ENCODE measurements around the gene STON2. TPM values are rescaled to one million over a fixed set of nuclear protein-coding genes. Genes with fewer than 3 reads are reported as not detected.

The STON2 gene
- total RNA-seq, 1 experiment from 2014 or later: 12.3 TPM

DNA sequence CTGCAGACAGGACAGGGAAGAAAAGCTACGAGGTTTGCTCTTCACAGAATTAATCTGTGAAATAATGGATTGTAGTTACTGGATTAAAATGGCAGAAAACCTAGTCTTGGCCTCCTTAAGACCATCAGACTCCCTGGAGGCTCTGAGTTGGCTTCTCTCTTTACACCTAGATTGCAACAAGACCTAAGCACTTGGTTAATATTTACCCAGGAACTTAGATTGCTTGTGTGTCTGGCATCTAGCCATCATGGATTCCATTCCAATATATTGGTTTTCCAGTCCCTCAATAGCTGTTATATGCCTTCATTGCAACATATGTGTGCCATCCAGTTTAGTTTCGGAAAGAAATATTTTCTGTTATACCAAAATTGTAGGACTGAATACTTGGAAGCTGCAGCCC, 177.4 kb downstream of the STON2 start:
- Histone ChIP-seq H3K4me1 (ENCODE audit: insufficient read depth, low read length) (peaks cover 20% of the 10 kb centered on the region), H3K4me2 (ENCODE audit: low read length) (no peak overlapping the region), H3K27me3 (ENCODE audit: low read length) (no peaks in the 10 kb centered on the region), H3K9me2 (replicated peaks; ENCODE audit: low read length) (no peaks in the 10 kb centered on the region), H3K4me3 (ENCODE audit: low read length) (no peak overlapping the region), H3K9me3 (ENCODE audit: low read length) (no peaks in the 10 kb centered on the region), H3K27ac (ENCODE audit: low read length) (no peak overlapping the region), H3K36me3 (ENCODE audit: low read depth, low read length) (no peaks in the 10 kb centered on the region), H3K79me2 (ENCODE audit: low read length) (peaks cover 27% of the 10 kb centered on the region), H3F3A (ENCODE audit: low read length, unreplicated experiment) (peaks cover 5% of the 10 kb centered on the region), H2AFZ (ENCODE audit: low read length) (no peak overlapping the region), H3K9ac (ENCODE audit: low read length) (no peak overlapping the region), H4K20me1 (ENCODE audit: low read length) (no peaks in the 10 kb centered on the region)
- TF ChIP-seq EZH2phosphoT487 (IDR thresholded peaks at IDR 0.05; ENCODE audit: borderline replicate concordance, low read length) (no peak), EZH2 (IDR thresholded peaks at IDR 0.05; ENCODE audit: low read length, unreplicated experiment) (no peak)
- TF ChIP-seq, protein P1, sequence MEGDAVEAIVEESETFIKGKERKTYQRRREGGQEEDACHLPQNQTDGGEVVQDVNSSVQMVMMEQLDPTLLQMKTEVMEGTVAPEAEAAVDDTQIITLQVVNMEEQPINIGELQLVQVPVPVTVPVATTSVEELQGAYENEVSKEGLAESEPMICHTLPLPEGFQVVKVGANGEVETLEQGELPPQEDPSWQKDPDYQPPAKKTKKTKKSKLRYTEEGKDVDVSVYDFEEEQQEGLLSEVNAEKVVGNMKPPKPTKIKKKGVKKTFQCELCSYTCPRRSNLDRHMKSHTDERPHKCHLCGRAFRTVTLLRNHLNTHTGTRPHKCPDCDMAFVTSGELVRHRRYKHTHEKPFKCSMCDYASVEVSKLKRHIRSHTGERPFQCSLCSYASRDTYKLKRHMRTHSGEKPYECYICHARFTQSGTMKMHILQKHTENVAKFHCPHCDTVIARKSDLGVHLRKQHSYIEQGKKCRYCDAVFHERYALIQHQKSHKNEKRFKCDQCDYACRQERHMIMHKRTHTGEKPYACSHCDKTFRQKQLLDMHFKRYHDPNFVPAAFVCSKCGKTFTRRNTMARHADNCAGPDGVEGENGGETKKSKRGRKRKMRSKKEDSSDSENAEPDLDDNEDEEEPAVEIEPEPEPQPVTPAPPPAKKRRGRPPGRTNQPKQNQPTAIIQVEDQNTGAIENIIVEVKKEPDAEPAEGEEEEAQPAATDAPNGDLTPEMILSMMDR (conservative IDR thresholded peaks at IDR 0.05; ENCODE audit: low read depth, low read length): no peak
- ChIA-PET CTCF (no interaction called here), POLR2A (ENCODE audit: unreplicated experiment) (no interaction called here)
- BruUV-seq (replicated peaks): no TSS peak
- intact Hi-C loops (cut with micrococcal nuclease): no loop called here
- DNase-seq: no peak
- ATAC-seq: no peak

DNA sequence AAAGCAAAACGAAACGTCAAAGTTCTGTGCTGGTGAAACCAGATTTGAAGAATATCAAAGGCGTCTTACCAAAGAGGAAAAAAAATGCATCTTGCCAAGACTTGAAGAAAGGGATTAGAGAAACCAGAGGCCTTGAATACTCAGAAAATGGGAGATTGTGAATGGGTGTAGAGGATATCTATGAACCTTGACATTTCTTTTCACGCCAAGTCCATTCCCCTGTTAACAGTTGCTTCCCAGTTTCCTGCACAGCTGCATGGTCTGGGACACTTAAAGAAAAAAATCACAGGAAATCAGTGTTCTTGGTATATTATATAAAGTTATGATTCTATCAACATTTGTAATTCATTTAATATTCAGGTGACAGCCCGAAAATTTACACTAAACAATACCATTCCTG, 178.0 kb downstream of the STON2 start:
- no peak overlapping the region for H3K27ac ChIP-seq (ENCODE audit: low read length)
- intact Hi-C loops (cut with micrococcal nuclease): no loop called here

DNA sequence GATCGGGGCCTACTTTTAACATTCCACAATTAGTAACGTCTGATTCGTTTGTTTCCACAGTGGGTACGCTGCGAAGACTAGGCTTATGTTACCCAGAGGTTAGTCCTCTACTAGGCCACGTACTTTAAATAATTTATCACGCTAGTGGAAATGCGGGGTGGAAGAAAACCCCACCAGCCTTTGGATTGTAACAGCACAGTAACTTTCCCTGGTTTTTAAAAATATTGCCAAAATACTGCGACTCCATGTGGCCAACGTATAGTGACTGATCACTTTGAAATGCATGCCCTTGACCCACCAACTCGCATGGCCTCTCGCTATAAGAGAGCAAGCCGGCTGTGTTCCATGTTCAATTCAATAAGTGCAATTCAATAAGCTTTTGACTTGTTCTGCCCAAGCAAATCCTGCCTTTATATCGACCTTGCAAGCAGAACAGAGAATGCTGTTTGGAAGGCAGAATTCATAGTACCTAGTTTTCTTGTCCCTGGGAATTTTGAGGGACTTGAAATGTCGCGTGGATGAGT, 178.5 kb downstream of the STON2 start:
- no peaks in the 10 kb centered on the region for H3K9me3 ChIP-seq (ENCODE audit: low read length)
- TF ChIP-seq EZH2phosphoT487 (IDR thresholded peaks at IDR 0.05; ENCODE audit: borderline replicate concordance, low read length): no peak
- no peak for TF ChIP-seq EZH2 (IDR thresholded peaks at IDR 0.05; ENCODE audit: low read length, unreplicated experiment)
- TF ChIP-seq, protein P1 (conservative IDR thresholded peaks at IDR 0.05; ENCODE audit: low read depth, low read length): no peak
- peak overlapping the region; percentile 87 for H3K9ac ChIP-seq (ENCODE audit: low read length)
- no peak for DNase-seq
- H3K9me2 ChIP-seq (replicated peaks; ENCODE audit: low read length): no peaks in the 10 kb centered on the region
- H3K79me2 ChIP-seq (ENCODE audit: low read length): peaks cover 37% of the 10 kb centered on the region
- ChIA-PET POLR2A (ENCODE audit: unreplicated experiment) (interaction anchor here (0.8 kb wide), 1 partner anchor 119 kb away, joined by 15 read pairs; no protein-coding TSS in a partner anchor), CTCF (no interaction called here)
- peak overlapping the region; percentile 98 for H2AFZ ChIP-seq (ENCODE audit: low read length)
- intact Hi-C loops (cut with micrococcal nuclease): no loop called here
- H3K36me3 ChIP-seq (ENCODE audit: low read depth, low read length): no peaks in the 10 kb centered on the region
- ATAC-seq: no peak
- peaks cover 23% of the 10 kb centered on the region for H3K4me1 ChIP-seq (ENCODE audit: insufficient read depth, low read length)
- H3K27me3 ChIP-seq (ENCODE audit: low read length): no peaks in the 10 kb centered on the region
- H3K4me3 ChIP-seq (ENCODE audit: low read length): peak overlapping the region; percentile 68
- peak overlapping the region; percentile 95 for H3K4me2 ChIP-seq (ENCODE audit: low read length)
- H3F3A ChIP-seq (ENCODE audit: low read length, unreplicated experiment): peaks cover 5% of the 10 kb centered on the region
- H4K20me1 ChIP-seq (ENCODE audit: low read length): no peaks in the 10 kb centered on the region
- BruUV-seq (replicated peaks): no TSS peak
- peak overlapping the region; percentile 97 for H3K27ac ChIP-seq (ENCODE audit: low read length)

More for the DNA sequence above, 178.0 kb downstream of the STON2 start:
- no peak for TF ChIP-seq EZH2phosphoT487 (IDR thresholded peaks at IDR 0.05; ENCODE audit: borderline replicate concordance, low read length)
- TF ChIP-seq, protein P1 (conservative IDR thresholded peaks at IDR 0.05; ENCODE audit: low read depth, low read length): no peak
- no peak for TF ChIP-seq EZH2 (IDR thresholded peaks at IDR 0.05; ENCODE audit: low read length, unreplicated experiment)
- H2AFZ ChIP-seq (ENCODE audit: low read length): no peak overlapping the region
- H3K36me3 ChIP-seq (ENCODE audit: low read depth, low read length): no peaks in the 10 kb centered on the region
- no peak overlapping the region for H3K9ac ChIP-seq (ENCODE audit: low read length)
- H3K9me3 ChIP-seq (ENCODE audit: low read length): no peaks in the 10 kb centered on the region
- no peaks in the 10 kb centered on the region for H3K9me2 ChIP-seq (replicated peaks; ENCODE audit: low read length)
- no TSS peak for BruUV-seq (replicated peaks)
- peaks cover 23% of the 10 kb centered on the region for H3K4me1 ChIP-seq (ENCODE audit: insufficient read depth, low read length)
- no peaks in the 10 kb centered on the region for H3K27me3 ChIP-seq (ENCODE audit: low read length)
- peaks cover 32% of the 10 kb centered on the region for H3K79me2 ChIP-seq (ENCODE audit: low read length)
- no peak overlapping the region for H3K4me3 ChIP-seq (ENCODE audit: low read length)
- no peak for ATAC-seq
- H3K4me2 ChIP-seq (ENCODE audit: low read length): no peak overlapping the region
- no peak for DNase-seq
- peaks cover 5% of the 10 kb centered on the region for H3F3A ChIP-seq (ENCODE audit: low read length, unreplicated experiment)
- POLR2A ChIA-PET (ENCODE audit: unreplicated experiment): no interaction called here
- CTCF ChIA-PET: no interaction called here
- no peaks in the 10 kb centered on the region for H4K20me1 ChIP-seq (ENCODE audit: low read length)
